HEK293T (cell line): ENCODE measurements around the gene LARGE2.

ENCODE experiments used
- BHLHE40 ChIP-seq: fragments of 450-650 bp; IDR thresholded peaks from 2 replicates; pipeline ENCODE4 v1.6.1; 2016; ENCODE audit warnings: mild to moderate bottlenecking, moderate library complexity, borderline replicate concordance
- ELF4 ChIP-seq: fragments of 450-650 bp; IDR thresholded peaks from 2 replicates; pipeline ENCODE4 v1.6.1; 2017; ENCODE audit warnings: antibody characterized with exemption
- FOXA1 ChIP-seq: fragments of 450-650 bp; IDR thresholded peaks from 2 replicates; pipeline ENCODE4 v1.6.1; 2016; ENCODE audit warnings: mild to moderate bottlenecking
- FOXK2 ChIP-seq: fragments of 450-650 bp; IDR thresholded peaks from 2 replicates; pipeline ENCODE4 v1.6.1; 2016; ENCODE audit warnings: mild to moderate bottlenecking
- HDGF ChIP-seq: fragments of 450-650 bp; IDR thresholded peaks from 2 replicates; pipeline ENCODE4 v1.6.1; 2017; ENCODE audit warnings: antibody characterized with exemption, borderline replicate concordance
- TARDBP ChIP-seq: fragments of 450-650 bp; IDR thresholded peaks from 2 replicates; pipeline ENCODE4 v1.6.1; 2016
- ZNF384 ChIP-seq: fragments of 450-650 bp; IDR thresholded peaks from 2 replicates; pipeline ENCODE4 v1.6.1; 2016

GRCh38 chr11:45913514-45913913, 8.9 kb upstream of the LARGE2 start:
- TF ChIP-seq TARDBP (no peak), BHLHE40 (no peak), FOXA1 (no peak), ELF4 (no peak), FOXK2 (no peak), ZNF384 (no peak), HDGF (no peak)
